Measurements from ENCODE around the gene RECQL5.

Gene RECQL5

GRCh38 chr17:75650874-75651273 lies 16.1 kb downstream of the RECQL5 start:
- no peak for TF ChIP-seq CTCF (IDR thresholded peaks at IDR 0.05; ENCODE audit: insufficient read depth, missing control alignments)
- FAIRE-seq: no peak

GRCh38 chr17:75649687-75650086 lies 17.3 kb downstream of the RECQL5 start:
- TF ChIP-seq CTCF (IDR thresholded peaks at IDR 0.05; ENCODE audit: insufficient read depth, missing control alignments): no peak
- FAIRE-seq (no peak), DNase-seq (ENCODE audit: insufficient read length, low spot score) (no peak)

More at GRCh38 chr17:75650874-75651273, 16.1 kb downstream of the RECQL5 start:
- DNase-seq (ENCODE audit: insufficient read length, low spot score): no peak

- DNase-seq (ENCODE audit: insufficient read length, low spot score) (no peak), FAIRE-seq (no peak)
- no peak for TF ChIP-seq CTCF (IDR thresholded peaks at IDR 0.05; ENCODE audit: insufficient read depth, missing control alignments)
Measured at GRCh38 chr17:75647921-75648320, 19.0 kb downstream of the RECQL5 start.

- no peak for TF ChIP-seq CTCF (IDR thresholded peaks at IDR 0.05; ENCODE audit: insufficient read depth, missing control alignments)
- DNase-seq (ENCODE audit: insufficient read length, low spot score) (no peak), FAIRE-seq (no peak)
Measured at GRCh38 chr17:75647061-75647460, 19.9 kb downstream of the RECQL5 start.

- FAIRE-seq (no peak), DNase-seq (ENCODE audit: insufficient read length, low spot score) (no peak)
- TF ChIP-seq CTCF (IDR thresholded peaks at IDR 0.05; ENCODE audit: insufficient read depth, missing control alignments): no peak
Measured at GRCh38 chr17:75646638-75646992, 20.3 kb downstream of the RECQL5 start.

GRCh38 chr17:75645889-75646637 lies 20.9 kb downstream of the RECQL5 start:
- no peak for FAIRE-seq

More at GRCh38 chr17:75645889-75646637, 20.9 kb downstream of the RECQL5 start:
- DNase-seq (ENCODE audit: insufficient read length, low spot score): no peak
- no peak for TF ChIP-seq CTCF (IDR thresholded peaks at IDR 0.05; ENCODE audit: insufficient read depth, missing control alignments)

All from D721Med (cell line).